GM21360 (cell line): ENCODE measurements around the gene TLE1.
"Not testable (repeated sequence)": the region's sequence is repeated elsewhere in the genome, so short reads cannot be mapped to it uniquely, and the experiment has no call there.

Source experiments
- ATAC-seq: cut with Tn5 transposase; IDR thresholded peaks from one replicate; pipeline ENCODE4 v1.9.1; 2021; ENCODE audit warnings: mild to moderate bottlenecking, moderate library complexity; ENCODE audit not compliant: unreplicated experiment

TLE1 gene

DNA sequence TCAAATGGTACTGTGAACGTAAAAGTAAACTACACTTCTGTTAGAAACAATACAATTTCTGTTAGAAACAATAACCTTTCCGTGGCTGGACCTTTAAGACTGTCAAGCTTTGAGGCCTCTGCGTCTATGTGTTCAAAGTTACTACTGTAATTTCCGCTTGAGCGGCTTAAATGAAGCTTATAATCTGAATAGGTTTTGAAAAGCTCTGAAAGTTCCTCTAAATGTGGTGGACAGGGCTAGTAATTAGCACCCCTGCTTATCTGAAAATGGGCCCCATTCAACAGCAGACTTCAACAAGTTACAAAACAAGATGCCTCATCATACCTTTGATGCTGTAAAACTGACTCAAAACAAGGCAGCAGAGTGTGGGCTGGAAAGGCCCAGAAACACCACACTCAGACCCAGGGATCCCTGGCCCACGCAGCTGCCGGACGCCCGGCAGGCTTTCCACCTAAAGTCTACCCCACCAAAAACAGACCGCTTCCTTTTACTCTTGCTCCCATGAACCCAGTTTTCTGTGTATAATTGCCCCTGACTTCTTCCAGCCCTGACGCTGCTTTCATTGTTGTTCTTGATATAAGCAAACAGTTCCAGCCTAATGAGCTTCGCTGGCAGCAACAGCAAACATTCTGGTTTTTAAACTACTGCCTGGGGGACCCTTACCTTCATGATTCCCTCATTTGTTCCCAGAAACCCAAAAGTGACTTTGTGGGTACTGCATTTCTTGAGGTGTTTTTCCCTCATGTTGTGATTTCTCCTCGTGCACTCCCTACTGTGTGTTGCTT lies 66.7 kb downstream of the TLE1 start:
- ATAC-seq = no peak

DNA sequence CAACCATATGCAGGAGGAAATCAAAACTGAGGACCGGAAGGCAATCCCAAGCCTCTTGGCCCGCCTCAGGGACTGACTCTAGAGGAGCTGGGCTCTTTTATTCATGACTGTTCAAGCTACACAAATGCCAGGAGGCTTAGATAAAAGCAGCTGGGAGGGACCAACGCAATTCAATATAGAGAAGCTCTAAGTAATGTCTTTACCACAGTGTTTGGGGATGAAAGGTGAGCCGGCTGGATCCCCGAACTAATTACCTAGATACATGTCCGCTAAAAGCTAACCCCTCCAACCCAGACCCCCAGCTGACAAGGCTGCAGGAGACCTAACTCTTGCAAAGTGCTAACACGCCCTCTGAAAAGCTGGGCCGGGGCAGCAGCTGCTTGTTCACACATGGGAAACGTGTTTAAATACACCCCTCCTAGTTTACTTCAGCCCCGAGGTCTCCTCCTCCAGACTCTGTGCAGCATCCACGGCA lies 67.5 kb downstream of the TLE1 start:
- no peak for ATAC-seq

DNA sequence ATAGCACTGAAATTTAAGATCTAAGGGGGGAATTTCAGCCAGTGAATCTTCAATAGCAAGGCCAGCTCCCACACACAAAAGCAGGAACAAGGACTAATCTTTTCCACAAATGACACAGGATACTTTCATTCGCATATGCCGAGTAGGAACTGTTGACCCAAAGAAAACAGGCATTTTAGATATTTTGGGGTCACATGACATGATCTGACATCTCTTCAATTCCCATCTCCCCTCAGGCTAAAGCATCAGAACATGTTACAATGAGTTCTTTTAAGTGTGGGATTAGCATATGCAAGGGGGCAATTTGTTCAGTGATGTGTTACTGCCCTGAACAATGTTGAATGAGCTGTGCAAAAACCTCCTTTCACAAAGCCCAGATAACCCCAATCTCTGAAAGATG lies 68.2 kb downstream of the TLE1 start:
- no peak for ATAC-seq

DNA sequence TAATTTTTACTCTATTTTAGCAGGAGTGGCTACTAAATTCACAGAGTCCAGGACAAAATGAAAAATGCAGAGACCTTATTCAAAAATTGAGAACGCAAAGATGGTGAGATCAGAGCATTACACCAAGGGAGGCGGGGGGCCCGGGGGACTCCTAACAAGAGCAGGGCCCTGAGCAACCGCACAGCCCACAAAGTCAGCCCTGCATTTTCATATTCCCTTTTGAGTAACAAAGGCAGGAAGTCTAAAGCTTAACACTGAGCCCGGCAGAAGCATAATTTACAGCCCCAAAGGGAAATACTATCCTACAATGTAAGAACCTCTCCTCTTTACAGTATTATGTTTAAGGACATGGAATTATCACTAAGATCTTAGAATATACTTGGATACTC lies 69.4 kb downstream of the TLE1 start:
- peak; percentile 73 for ATAC-seq

DNA sequence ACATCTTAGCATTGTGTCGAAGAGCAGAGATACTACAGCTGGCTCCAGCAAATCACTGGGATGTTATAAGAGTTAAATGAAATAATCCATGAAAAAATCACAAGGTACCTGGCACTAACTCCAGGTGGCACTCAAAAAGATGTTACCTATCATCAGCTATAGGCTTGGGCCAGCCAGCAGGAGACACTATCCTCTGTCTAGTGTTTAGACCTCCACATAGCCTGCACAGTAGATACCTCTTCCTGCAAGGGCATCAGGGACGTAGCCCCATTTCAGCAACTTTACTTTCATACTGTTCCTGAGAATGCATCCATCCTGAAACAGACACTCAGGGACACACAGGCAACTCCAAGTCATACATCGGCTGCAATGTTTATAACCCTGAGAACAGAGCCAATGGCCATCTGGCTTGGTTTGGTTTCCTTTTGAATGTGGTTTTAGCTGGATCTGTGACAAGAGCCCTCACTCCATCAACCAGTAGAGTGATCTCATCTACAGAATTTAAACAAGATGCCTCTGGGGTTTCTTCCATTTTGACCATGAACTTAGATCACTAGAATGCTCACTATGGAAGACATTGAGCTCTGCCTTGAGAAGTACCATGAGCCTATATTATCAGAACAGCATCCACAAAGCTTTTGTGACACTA lies 69.9 kb downstream of the TLE1 start:
- peak; percentile 42 for ATAC-seq

DNA sequence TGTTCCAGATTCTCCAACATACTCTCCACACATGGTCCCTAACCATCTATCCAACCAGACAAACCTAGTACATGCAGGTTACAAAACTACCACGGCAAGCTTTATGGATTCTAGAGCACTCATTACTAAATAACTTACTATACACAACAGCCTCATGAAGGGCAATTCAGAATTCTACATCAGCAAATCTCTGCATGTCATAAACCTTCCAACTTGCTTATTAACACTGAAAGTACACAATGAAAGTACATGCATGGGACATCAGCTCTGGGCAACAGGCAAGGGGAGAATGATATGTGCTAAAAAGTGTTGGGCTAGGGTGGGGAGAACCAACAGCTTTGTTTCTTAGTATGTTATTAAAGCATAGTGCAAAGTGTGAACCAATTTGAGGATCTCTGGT lies 70.4 kb downstream of the TLE1 start:
- ATAC-seq = no peak

DNA sequence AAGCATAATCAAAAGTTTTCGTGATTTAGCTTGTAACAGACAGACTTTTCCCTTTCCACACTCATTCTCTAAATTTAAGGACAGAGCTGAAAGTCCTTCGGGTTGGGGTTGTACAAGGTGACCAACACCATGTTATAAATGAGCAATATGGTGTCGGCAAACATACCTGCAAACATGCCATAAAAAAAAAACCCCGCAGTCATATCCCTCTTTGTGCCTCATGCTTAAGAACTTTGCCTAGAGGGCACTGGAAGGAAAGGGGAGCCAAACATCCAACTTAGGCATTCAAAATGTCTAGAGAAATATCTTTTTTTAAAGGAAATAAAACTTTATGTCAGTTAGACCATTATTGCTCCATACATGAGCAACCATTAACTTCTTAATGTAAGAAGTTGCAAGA lies 73.2 kb downstream of the TLE1 start:
- no peak for ATAC-seq

DNA sequence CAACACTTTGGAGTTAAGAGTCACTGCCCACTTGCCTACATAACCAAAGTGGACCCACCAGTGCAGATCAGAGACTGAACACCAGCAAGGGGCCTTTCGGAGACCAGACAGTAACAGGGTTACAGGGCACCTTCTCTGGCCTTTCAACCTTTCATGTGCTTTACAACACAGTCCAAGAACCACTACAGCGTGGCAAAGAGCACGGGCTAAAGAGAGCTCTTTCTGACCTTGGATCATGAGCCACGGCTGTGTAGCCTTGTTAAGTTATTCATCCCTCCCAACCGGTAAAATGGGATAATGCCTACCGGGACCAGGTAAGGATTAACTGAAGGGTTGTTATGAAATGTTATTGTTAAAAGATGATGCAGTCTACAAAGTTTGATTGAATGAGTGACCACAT lies 75.0 kb downstream of the TLE1 start:
- ATAC-seq = no peak

DNA sequence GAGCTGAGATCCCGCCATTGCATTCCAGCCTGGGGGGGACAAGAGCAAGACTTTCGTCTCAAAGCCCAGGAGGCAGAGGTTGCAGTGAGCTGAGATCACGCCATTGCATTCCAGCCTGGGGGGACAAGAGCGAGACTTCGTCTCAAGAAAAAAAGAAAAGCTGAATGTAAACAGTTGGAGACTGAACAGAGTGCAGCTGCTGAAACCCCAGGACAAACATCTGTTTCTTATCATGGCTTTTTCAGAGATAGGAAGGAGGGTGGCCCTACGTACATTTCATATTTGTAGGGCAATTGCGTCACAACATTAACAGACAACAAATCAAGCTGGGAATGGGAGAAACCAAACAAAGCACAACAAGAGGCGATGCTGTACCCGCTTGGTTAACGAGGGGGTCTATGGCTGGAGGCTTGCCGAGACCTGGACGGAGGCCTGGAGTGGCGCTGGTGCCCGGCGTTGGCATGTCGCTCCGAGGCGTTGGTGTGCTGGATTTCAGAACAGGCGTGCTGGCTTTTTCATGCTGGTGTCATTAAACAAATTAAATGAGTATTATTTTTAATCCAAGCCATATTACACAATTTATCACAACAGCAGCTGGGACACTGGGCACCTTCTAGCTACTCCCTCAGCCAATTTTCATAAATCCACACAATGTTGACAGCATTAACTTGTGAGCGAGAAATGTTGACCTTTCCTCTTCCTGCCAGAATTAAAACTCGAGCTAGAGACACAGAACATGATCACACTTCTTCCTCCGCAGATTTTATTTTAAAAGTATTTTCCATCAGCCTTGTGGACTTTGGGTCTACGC lies 76.1 kb downstream of the TLE1 start:
- ATAC-seq = no peak

DNA sequence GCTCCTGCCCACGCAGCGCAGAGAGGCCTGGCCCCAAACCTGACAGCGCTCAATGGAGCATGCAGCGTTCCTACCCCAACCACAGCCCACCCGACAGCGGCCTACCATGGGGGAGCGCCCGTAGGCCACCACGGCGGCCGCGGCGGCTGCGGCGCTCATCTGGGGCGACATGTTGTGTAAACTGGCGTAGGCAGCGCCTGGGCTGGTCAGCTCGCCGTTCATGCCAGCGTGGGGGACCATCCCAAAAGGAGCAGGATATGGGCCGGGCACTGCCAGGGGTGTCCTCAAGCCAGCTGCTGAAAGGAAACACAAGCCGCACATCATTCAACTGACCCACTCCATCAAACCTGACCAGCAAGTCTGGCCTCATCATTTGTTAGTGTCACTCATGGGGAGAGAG lies 77.7 kb downstream of the TLE1 start:
- no peak for ATAC-seq

DNA sequence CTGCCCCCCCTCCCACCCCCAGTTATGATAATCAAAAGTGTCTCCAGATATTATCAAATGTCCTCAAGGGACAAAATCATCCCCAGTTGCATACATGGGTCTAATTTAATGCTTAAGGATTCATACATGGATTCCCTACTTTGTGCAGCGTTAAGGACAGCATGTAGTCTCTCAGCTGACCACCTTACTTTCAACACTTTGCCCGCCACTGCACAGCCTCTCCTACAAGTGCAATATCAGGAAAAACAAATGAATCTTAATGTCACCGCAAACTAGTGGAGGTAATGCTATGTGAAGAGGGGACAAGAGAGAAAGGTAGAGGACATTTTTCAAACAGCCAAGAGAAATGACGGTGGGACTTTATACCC lies 78.6 kb downstream of the TLE1 start:
- ATAC-seq = no peak

DNA sequence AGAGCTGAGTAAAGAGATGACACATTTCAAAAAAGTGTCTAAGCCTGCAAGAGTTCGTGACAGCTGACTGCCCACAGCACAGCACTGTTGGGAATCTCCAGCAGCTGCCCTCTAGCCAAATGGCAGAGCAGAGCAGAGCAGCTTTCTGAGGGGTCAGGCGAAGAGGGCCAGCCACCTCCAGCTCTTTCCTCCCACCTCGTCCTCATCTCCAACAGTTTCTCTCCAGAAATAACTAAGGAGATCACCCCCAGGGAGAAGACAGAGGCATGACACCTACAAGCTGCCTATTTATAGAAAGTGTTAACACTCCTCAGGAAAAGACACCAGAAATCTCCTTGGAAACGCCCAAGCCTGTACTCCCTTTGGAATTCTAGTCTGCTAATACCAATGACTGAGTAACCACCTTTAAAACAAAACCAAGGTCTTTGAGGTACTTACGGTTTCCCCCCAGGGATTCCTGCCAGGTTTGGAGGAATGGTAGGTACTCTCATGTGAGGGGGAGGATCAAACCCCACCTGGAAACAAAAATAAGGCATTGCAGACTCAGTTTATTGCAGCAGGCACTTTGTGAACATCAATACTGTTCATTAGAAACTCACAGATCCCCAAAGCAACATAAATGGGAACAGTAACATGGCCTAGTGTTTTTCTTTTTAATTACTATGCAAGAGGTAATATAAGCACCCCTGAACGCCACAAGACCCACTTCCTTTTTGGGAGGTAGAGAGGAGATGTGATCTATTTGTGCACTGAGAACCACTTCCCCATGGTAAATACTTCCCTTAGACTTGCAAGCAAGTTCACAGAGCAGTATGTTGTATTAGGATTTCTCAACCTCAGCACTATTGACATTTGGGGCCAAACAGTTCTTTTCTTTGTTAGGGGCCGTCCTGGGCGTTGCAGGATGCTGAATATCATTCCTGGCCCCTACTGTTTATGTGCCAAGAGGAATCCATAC lies 79.3 kb downstream of the TLE1 start:
- ATAC-seq = no peak

DNA sequence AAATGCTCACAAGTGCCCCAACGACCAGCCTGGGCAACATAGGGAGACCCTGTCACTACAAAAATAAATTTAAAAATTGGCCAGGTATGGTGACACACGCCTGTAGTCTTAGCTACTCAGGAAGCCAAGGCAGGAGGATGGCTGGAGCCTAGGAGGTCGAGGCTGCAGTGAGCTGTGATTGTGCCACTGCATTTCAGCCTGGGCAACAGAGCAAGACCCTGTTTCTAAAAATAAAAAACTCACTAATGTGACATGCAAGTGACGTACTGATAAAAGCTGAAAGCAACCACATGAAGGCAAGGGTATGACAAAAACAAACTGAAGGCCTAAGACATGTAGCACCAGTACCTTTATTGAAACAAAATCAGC lies 81.1 kb downstream of the TLE1 start:
- no peak for ATAC-seq

DNA sequence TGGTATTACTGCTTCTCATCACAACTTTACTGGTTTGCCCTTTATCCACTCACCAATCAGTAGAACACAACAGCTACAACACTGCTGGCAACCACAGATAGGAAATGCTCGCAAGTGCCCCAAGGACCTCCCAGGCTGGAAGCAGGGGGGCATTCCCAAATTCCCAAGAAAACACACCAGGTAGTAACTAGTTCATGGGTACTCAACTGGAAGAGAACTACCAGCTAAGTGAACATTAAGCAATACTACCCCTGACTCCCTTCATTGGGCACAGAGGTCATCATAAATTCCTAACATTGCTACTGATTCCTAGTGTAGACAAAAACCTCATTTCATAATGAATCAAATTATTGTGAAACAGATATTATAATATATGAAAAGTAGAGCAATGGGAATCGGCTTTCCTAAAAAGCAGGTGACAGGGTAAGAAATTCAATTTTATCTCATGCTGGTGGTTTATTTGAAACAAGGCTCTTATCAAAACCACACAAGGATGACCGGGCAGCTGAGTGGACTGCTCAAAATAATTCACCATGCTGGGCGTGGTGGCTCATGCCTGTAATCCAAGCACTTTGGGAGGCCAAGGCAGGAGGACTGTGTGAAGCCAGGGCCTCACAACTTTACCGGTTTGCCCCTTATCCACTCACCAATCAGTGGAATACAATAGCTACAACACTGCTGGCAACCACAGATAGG lies 81.6 kb downstream of the TLE1 start:
- ATAC-seq = no peak

DNA sequence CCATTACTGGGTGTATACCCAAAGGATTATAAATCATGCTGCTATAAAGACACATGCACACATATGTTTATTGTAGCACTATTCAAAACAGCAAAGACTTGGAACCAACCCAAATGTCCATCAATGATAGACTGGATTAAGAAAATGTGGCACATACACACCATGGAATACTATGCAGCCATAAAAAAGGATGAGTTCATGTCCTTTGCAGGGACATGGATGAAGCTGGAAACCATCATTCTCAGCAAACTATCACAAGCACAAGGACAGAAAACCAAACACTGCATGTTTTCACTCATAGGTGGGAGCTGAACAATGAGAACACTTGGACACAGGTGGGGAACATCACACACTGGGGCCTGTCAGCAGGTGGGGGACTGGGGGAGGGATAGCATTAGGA lies 83.1 kb downstream of the TLE1 start:
- not testable (repeated sequence) for ATAC-seq

DNA sequence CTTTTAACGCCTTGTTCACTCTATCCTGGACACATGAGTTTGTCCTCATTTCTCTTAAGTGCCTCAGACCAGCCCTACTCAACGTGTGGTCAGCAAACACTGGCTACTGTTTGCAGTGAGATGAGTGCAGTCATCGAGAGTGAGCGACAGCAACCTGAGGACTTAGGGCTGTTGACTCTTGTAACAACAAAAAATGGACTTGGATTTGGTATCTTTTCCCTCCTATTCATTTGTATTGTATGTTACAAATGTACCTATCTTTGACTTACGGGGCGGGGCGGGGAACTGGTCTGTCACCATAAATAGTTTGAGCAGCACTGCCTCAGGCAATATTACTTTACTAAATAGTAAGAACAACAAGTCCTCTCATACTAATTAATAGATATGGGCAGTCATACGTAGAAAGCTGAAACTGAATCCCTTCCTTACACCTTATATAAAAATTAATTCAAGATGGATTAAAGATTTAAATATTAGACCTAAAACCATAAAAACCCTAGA lies 84.1 kb downstream of the TLE1 start:
- no peak for ATAC-seq

DNA sequence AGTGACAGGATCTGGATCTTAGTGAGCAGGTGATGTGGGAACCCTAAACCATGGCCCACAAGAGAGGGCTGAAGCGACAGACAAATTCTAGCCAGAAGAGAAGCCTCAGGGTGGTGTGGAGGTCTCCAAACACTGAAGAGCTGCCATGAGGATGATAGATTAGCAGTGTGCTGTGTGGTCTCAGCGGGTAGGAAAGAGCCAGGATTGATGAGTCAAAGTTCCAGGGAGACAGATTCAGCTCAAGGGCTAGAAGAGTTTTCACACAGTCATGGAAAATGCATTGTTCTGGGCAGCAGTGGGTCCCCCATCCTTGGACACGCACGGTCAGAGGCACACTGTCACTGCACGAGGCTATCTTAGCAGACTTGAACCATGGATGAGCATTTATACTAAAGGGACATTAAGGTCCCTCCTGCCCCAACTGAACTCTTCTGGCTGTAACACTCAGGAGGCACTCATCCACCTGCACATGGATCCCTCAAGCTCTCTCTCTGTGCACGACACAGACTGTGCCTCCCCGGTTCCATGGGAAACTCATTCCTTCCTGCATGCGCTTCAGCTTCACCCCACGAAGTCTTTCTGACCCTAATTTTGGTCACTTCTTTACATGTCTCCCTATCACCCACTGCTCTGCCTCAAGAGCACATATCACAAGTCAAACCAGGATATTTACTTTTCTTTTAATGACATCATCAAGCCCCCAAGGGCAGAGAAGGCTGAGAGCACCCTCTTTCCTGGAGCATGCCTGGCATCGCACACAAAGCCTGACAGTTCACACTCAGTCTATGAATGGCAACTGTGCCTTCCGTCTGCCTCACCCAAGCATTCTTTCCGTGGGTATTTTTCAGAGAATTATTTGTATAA lies 84.8 kb downstream of the TLE1 start:
- ATAC-seq = no peak

DNA sequence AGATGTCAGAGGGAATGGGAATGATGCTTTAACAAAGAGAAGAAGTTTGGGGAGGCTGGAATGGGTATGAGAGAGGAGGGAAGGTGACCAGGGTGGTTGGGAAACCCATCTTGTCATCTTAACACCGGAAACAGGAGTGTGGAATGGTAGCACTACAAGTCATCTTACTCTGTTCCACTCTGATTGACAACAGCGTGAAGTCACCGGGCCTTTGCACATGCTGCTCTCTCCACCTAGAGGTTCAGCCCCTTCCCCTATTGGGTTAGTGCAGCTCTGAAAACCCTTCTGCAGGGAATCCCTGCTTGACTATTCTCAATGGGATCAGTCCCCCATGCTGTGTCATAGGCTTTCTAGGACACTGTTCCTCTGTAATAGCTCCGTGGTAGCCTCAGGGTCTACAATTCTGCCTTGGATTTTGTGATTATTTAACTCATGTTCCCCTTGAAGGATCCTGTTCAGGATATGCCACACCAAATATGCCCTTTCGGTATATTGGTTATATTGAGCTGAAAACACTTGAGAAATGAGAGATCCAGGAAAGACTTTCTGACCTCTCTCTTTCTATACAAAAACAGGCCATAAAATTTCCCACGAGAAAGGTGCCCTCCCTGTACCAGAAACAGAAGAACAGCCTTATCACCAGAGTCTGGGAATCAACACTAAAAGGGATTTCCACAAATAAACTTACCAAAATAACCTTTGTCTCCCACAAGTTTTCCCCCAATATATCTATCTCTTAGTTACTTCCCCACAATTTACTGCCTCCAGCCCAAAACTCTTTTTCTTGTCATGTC lies 86.3 kb downstream of the TLE1 start:
- no peak for ATAC-seq
